Activated naive CD8-positive, alpha-beta T cell treated with anti-CD3 and anti-CD28 coated beads, Interleukin-2, amount 50 U/mL, for 24 hours (primary cell): ENCODE measurements around the gene RELL2.

ENCODE experiments used
- ATAC-seq: fragments of 150-1000 bp; cut with Tn5 transposase; one replicate; pipeline ENCODE4 v1.10.0; 2021
- DNase-seq: peaks from one replicate; pipeline ENCODE4 v3.0.0; 2021
- H3K27ac Mint-ChIP-seq: one replicate; pipeline ENCODE4 v1.8.0; 2021; ENCODE audit warnings: mild to moderate bottlenecking, mixed read lengths
- H3K27me3 Mint-ChIP-seq: one replicate; pipeline ENCODE4 v1.8.0; 2021; ENCODE audit warnings: mixed read lengths
- H3K36me3 Mint-ChIP-seq: one replicate; pipeline ENCODE4 v1.8.0; 2021; ENCODE audit warnings: low read depth, mixed read lengths
- H3K4me1 Mint-ChIP-seq: one replicate; pipeline ENCODE4 v1.8.0; 2021; ENCODE audit warnings: mixed read lengths
- H3K4me3 Mint-ChIP-seq: one replicate; pipeline ENCODE4 v1.8.0; 2021; ENCODE audit warnings: mild to moderate bottlenecking, moderate library complexity, mixed read lengths
- H3K9me3 Mint-ChIP-seq: one replicate; pipeline ENCODE4 v1.8.0; 2021; ENCODE audit warnings: mixed read lengths

Gene RELL2

GRCh38 chr5:141611289-141611688 lies 25.5 kb upstream of the RELL2 start:
- Mint-ChIP-seq H3K36me3 (peaks cover 43% of the 10 kb centered on the region), H3K9me3 (no peaks in the 10 kb centered on the region), H3K4me1 (peaks cover 96% of the 10 kb centered on the region), H3K27ac (peak overlapping the region; percentile 4), H3K4me3 (no peak overlapping the region), H3K27me3 (no peaks in the 10 kb centered on the region)
- DNase-seq, result no peak
- no peak for ATAC-seq

DNA sequence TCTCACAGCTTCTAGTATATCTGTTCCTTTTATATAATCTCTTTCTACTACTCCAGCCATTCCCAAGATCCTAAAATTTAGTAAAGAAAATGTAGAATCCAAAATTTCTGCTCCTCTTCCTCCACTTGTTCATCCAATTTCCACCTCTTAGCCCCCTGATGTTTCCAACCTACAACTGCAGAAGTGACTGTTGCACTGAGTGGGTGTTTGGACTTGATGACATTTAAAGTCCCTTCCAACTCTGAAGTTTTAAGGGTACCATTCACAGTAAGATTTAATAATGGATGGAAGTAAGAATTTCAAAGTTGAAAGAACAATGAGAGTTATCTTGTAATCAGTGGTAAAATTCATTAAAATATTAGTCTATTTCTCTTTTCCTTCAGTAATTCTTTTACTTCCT lies 23.5 kb upstream of the RELL2 start:
- Mint-ChIP-seq H3K27me3 (no peaks in the 10 kb centered on the region), H3K27ac (peak overlapping the region; percentile 67), H3K36me3 (peaks cover 57% of the 10 kb centered on the region), H3K4me3 (peak overlapping the region; percentile 27), H3K4me1 (peaks cover 94% of the 10 kb centered on the region), H3K9me3 (no peaks in the 10 kb centered on the region)
- DNase-seq (no peak), ATAC-seq (peak; percentile 42)

GRCh38 chr5:141615991-141616720 lies 20.6 kb upstream of the RELL2 start:
- Mint-ChIP-seq H3K4me3 (peak overlapping the region; percentile 100), H3K27ac (peak overlapping the region; percentile 98), H3K36me3 (peaks cover 58% of the 10 kb centered on the region), H3K4me1 (peaks cover 76% of the 10 kb centered on the region), H3K27me3 (no peaks in the 10 kb centered on the region), H3K9me3 (no peaks in the 10 kb centered on the region)
- ATAC-seq (no peak), DNase-seq (no peak)

GRCh38 chr5:141617128-141617527 lies 19.7 kb upstream of the RELL2 start:
- Mint-ChIP-seq H3K4me1 (peaks cover 72% of the 10 kb centered on the region), H3K27me3 (no peaks in the 10 kb centered on the region), H3K36me3 (peaks cover 59% of the 10 kb centered on the region), H3K9me3 (no peaks in the 10 kb centered on the region), H3K4me3 (peak overlapping the region; percentile 100), H3K27ac (peak overlapping the region; percentile 98)
- DNase-seq (no peak), ATAC-seq (no peak)

GRCh38 chr5:141617682-141618029 lies 19.1 kb upstream of the RELL2 start:
- Mint-ChIP-seq H3K36me3 (peaks cover 58% of the 10 kb centered on the region), H3K4me1 (peaks cover 67% of the 10 kb centered on the region), H3K4me3 (peak overlapping the region; percentile 100), H3K27ac (peak overlapping the region; percentile 98), H3K27me3 (no peaks in the 10 kb centered on the region), H3K9me3 (no peaks in the 10 kb centered on the region)
- ATAC-seq, result no peak
- DNase-seq, result no peak

- H3K36me3 Mint-ChIP-seq, result peaks cover 55% of the 10 kb centered on the region
- H3K4me3 Mint-ChIP-seq, result peak overlapping the region; percentile 100
- H3K27ac Mint-ChIP-seq, result peak overlapping the region; percentile 98
- H3K4me1 Mint-ChIP-seq, result peaks cover 64% of the 10 kb centered on the region
- ATAC-seq (peak; percentile 21), DNase-seq (peak; percentile 71)
- H3K27me3 Mint-ChIP-seq, result no peaks in the 10 kb centered on the region
- H3K9me3 Mint-ChIP-seq, result no peaks in the 10 kb centered on the region
These were observed 18.6 kb upstream of the RELL2 start for GRCh38 chr5:141618030-141618803.

DNA sequence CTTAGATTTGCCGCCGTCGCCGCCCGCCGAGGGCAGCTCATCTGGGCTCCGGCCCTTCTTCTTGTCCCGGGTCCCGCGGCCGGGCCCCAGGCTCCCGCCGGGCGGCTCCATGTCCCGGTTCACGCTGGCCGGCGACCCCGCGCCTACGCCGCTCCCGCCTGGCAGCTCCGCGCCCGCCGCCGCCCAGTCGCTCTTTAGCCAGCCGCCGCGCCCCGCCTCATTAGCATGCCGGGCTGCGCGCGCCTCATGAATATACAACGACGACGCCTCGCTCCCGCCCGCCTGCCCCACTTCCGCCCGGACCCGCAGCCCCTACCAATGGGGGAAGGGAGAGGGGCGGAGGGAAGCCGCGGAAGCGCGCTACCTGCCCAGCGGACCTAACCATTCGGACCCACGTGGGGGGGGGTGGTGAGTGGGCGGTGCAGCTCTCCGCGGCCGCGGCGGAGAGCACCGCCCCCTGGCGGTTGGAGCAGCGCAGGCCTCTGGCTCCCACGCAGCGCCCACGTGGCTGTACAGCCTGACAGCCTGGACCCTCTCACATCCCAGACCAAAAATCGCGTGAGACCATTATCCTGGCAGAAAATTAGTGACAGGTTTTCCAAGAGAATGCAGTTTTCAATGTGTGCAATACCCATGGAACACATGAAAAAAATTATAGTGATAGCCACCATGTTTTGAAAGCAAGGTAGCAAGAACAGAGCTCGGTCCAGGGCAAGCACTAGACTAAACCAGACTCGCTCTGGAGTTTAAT lies 17.8 kb upstream of the RELL2 start, which contains the start of gene DIAPH1:
Gene DIAPH1, minus strand, starts transcription at position 197 of the 751 bp plus-strand sequence. Its CDS starts 86 bp downstream, at position 111.
- DNase-seq (peak; percentile 99), ATAC-seq (peak; percentile 89)
- H3K9me3 Mint-ChIP-seq, result no peaks in the 10 kb centered on the region
- peaks cover 61% of the 10 kb centered on the region for H3K36me3 Mint-ChIP-seq
- peak within 1 kb of the TSS; percentile 100 for H3K4me3 Mint-ChIP-seq
- peak within 1 kb of the TSS; percentile 98 for H3K27ac Mint-ChIP-seq
- peaks cover 64% of the 10 kb centered on the region for H3K4me1 Mint-ChIP-seq
- no peaks in the 10 kb centered on the region for H3K27me3 Mint-ChIP-seq

- Mint-ChIP-seq H3K36me3 (peaks cover 51% of the 10 kb centered on the region), H3K4me1 (peaks cover 24% of the 10 kb centered on the region)
These were observed 13.6 kb upstream of the RELL2 start for GRCh38 chr5:141623186-141623585.

DNA sequence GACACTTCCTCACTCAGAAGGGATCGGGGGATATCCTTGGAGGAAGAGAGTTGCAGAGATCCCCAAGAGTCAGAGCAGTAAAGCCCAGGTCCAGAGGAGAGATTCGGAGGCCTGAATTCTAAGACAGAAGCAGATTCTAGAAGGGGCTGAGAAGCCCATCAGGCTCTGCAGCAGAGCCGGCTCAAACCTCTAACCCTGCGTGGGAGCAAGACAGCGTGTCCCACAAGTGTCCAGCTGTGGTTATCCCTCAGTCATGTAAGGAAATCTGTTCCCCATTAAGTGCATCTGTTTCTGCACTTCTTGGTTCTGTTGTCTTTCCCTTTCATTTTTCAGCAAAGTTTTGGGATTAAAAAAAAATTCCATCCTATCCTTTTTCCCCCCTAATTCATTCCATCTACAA lies 13.2 kb upstream of the RELL2 start:
- Mint-ChIP-seq H3K27me3 (no peaks in the 10 kb centered on the region), H3K27ac (peak overlapping the region; percentile 61), H3K9me3 (no peaks in the 10 kb centered on the region), H3K36me3 (peaks cover 50% of the 10 kb centered on the region), H3K4me1 (peaks cover 24% of the 10 kb centered on the region), H3K4me3 (no peak overlapping the region)
- no peak for ATAC-seq
- DNase-seq, result no peak

More at GRCh38 chr5:141623186-141623585, 13.6 kb upstream of the RELL2 start:
- DNase-seq (no peak), ATAC-seq (peak; percentile 25)
- no peaks in the 10 kb centered on the region for H3K9me3 Mint-ChIP-seq
- H3K27me3 Mint-ChIP-seq, result no peaks in the 10 kb centered on the region
- peak overlapping the region; percentile 61 for H3K27ac Mint-ChIP-seq
- H3K4me3 Mint-ChIP-seq, result no peak overlapping the region

GRCh38 chr5:141628175-141628788 lies 8.5 kb upstream of the RELL2 start:
- peaks cover 14% of the 10 kb centered on the region for H3K4me1 Mint-ChIP-seq
- H3K27ac Mint-ChIP-seq, result no peak overlapping the region
- H3K4me3 Mint-ChIP-seq, result no peak overlapping the region
- ATAC-seq, result no peak
- peaks cover 50% of the 10 kb centered on the region for H3K36me3 Mint-ChIP-seq
- no peak for DNase-seq
- H3K27me3 Mint-ChIP-seq, result no peaks in the 10 kb centered on the region
- H3K9me3 Mint-ChIP-seq, result no peaks in the 10 kb centered on the region

DNA sequence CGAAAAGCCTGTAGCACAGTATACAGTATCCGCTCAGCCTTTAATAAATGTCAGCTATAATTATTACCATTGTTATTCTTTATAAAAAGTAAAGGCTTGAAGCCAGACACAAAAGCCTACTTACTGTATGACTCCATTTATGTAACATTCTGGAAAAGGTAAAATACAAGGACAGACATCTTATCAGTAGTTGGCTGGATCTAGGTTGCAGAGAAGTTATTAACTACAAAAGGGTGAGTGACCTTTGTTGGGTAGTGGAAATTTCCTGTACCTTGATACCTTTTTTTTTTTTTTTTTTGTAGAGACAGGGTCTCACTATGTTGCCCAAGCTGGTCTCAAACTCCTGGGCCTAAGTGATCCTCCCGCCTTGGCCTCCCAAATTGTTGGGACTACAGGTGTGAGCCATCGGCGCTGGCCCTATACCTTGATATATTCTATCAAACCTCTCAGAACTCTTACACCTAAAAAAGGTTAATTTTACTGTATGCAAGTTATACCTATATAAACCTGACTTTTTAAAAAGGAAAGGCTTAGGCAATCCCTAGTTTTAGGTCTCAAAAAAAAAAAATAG lies 6.1 kb upstream of the RELL2 start:
- Mint-ChIP-seq H3K36me3 (peaks cover 44% of the 10 kb centered on the region), H3K9me3 (no peaks in the 10 kb centered on the region), H3K27ac (no peak overlapping the region), H3K4me1 (peaks cover 26% of the 10 kb centered on the region), H3K4me3 (no peak overlapping the region), H3K27me3 (no peaks in the 10 kb centered on the region)
- DNase-seq (no peak), ATAC-seq (no peak)

DNA sequence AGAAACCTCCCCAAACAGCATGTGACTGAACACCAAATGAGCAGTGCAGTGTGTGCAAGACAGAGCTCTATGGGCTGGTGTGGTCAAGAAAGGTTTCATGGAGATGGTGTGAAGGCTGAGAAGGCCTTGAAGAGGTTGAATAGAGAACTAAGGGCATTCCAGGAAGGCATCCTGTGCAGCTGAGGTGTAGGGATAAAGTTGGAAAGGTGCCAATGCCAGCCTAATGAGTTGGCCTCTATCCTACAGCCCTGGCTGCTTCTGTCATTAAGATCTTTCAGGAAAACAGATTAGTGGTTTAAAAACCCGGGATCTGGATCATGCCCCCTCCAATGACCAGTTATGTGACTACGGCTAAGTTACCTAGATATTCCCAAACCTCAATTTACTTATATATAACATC lies 4.1 kb upstream of the RELL2 start:
- Mint-ChIP-seq H3K4me3 (no peak overlapping the region), H3K36me3 (peaks cover 41% of the 10 kb centered on the region), H3K4me1 (peaks cover 32% of the 10 kb centered on the region), H3K9me3 (no peaks in the 10 kb centered on the region), H3K27ac (no peak overlapping the region), H3K27me3 (no peaks in the 10 kb centered on the region)
- DNase-seq, result no peak
- ATAC-seq, result no peak

DNA sequence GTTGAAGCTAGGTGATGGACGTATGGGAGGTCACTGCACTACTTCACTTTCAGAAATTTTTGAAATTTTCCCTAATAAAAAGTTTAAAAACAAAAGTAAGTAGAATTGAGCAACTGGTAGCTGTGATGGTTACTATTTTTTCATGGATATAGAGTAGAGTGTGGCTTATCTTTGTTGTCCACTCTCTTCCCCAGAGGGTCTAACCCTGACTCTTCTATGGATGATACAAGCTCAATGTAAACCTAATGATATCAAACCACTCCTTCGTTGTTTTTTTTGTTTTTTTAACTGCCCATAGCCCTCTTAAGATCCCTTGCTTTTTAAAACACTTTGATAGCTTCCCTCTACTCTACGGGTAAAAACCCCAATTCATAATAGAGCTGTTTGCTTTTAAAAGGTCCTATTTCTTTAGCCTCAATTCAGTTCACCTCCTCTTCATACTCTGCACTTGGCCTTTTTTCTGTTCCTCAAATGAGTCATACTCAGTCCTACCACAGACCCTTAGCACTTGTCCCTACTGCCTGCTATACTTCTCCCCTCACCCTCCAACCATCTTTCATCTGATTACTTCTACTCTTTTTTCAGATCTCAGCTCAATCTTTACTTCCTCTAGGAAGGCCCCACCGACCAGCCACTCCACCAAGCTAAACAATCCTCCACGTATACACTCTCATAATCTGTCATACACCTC lies 2.8 kb upstream of the RELL2 start:
- DNase-seq (no peak), ATAC-seq (peak; percentile 30)
- Mint-ChIP-seq H3K9me3 (no peaks in the 10 kb centered on the region), H3K4me3 (peak overlapping the region; percentile 37), H3K27me3 (no peaks in the 10 kb centered on the region), H3K27ac (peak overlapping the region; percentile 5), H3K36me3 (peaks cover 37% of the 10 kb centered on the region), H3K4me1 (peaks cover 42% of the 10 kb centered on the region)
